GM19351 (cell line): ENCODE measurements around the gene ADIRF.
"Not testable (repeated sequence)": the region's sequence is repeated elsewhere in the genome, so short reads cannot be mapped to it uniquely, and the experiment has no call there.

Experiments used
- ATAC-seq: cut with Tn5 transposase; IDR thresholded peaks from one replicate; pipeline ENCODE4 v1.9.1; 2021; ENCODE audit warnings: mild to moderate bottlenecking, moderate library complexity; ENCODE audit not compliant: unreplicated experiment

Gene ADIRF

DNA sequence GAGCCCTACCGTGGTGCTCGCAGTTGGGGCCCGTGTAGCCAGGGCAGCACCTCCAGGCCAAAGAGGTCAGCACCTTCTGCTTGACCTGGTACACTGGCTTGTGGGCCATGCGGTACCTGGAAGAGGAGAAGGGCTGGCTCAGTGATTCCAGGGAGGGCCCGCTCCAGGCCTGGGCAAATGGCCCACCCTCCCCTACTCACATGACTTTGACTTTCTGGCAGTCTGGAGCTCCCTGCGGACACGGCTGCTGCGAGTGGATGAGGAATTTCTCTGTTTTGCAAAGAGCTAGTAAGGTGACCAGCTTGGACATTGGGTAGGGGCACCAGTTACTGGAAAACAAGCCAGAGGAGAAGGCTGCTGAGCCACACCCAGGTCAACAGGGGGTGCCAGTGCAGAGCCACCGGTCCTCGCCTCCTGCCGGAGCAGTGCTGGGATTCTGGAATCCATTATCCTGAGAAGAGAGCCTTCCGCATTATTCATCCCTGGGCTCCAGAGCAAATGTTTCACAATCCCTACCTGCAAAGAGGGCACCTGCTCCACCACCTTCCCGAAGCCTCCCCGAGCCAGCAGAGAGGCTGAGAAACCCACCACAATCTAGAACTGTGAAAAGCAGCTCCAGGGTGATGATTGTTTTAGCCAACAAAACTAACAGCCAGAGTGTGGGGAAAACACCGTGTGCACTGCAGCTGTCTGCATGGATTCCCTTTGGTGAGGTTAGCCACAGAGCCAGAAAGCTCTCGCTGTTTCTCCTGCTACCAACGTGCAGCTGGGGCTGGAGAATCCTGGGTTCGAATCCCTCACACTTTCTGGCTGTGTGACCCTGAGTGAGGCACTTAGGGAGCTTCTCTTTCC is 22.7 kb upstream of the ADIRF start:
- no peak for ATAC-seq

DNA sequence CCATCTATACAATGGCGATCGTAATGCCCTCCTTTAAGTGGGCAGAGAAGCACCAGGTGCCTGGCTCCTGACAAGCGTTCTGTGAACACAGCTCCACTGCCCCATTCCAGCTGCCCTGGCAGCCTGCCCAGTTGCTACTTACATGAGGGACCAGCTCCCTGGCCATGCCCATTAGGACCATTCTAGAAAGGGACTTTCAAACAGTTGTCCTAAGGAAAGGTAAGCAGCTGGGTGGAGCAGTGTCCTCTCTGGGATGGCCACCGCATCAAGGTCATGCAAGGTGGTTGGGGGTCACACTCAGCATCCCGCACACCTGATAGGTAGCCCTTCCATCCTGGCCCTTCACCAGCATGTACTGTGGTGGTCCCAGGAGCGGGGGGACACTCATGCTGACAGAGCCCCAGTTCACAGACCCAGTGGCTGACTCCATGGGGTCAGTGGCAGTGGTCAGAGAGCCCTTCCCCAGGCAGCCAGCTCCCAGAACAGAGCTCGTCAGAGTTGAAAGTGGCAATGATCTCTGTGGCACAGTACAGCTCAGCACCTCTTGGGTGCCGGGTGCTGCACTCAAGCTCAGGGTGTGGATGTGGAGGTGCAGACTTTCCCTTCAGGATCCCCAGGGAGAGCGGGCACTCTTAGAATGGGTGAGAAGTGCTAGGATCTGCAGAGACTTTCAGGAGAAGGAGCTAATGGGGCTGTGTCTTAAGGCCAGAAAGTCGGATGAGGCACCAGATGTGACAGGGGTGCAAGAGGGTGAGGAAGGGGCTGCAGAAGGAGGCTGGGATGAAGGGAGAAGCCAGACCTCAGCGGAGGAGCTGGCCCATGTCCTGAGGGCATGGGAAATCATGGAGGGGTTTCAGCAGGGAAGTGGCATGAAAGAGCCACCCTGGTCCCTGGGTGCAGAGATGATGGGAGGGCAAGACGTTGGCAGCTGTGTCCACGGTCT is 21.8 kb upstream of the ADIRF start:
- ATAC-seq: no peak

DNA sequence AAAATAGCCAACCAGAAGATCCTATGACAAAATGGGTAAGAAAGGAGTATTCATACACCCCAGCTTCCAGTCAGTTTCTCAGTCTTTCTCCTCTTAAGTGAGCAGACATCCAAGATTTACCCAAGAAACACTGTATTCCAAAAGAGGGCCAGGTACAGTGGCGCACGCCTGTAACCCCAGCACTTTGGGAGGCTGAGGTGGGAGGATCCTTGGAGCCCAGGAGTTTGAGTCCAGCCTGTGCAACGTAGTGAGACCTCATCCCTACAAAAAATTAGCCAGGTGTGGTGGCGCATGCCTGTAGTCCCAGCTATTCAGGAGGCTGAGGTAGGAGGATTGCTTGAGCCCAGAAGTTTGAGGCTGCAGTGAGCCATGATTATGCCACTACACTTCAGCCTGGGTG is 20.5 kb upstream of the ADIRF start:
- not testable (repeated sequence) for ATAC-seq

DNA sequence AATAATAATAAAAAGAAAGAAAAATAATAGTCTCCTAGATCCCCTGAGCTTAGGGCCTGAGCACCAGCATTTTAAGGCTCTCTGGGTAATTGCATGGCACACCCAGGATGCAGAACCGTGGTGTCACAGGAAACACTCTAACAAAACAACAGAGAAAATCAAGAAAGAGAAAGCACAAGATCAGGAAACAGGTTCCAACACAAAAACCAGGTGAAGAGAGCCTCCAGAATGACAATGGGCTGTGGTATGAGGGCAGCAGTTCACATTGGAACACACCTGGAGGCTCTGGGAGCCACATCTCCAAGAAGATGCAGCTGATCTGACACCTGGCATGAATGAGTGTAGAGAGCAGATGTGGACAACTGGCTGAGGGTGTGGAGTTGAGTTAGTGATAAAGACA is 17.9 kb upstream of the ADIRF start:
- no peak for ATAC-seq

DNA sequence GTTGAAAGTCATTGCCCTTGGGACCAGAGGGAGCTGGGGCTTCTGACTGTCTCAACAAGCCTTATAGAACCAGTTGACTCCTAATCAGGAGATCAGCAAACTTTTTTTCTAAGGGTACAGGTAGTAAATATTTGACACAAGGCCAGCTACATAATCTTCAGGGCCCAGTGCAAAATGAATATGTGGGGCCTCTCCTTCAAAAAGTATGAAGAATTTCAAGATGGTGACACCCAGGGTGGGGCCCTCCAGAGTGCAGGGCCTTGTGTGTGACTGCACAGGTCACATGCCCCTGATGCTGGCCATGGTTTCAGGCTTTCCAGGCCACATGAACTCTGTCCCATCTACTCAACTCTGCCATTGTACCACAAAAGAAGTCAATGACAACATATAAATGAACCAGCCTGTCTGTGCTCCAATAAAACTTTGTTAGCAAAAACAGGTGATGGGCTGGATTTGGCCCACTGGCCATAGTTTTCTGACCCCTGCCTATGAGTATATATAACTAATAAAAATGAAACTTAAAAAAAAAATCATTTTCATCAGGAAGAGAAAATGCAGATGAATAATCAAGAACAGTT is 17.0 kb upstream of the ADIRF start:
- no peak for ATAC-seq

DNA sequence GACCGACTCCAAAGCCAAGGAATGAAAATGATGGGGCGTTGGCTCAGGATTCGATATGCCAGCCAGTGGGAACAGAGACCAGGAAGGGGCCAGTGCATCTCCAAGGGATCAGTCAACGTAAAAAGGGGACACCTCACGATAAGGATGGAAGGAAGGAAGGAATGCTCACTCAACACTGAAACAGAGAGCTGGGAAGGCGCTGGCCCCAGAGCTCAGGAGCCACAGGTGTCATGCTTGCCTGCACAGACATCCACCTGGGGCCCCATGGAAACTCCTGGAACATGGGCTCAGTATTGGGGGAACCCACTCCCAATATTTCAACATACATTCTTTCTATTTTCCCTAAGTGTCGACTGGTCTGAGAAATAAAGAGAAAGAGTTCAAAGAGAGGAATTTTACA is 16.2 kb upstream of the ADIRF start:
- ATAC-seq: no peak

DNA sequence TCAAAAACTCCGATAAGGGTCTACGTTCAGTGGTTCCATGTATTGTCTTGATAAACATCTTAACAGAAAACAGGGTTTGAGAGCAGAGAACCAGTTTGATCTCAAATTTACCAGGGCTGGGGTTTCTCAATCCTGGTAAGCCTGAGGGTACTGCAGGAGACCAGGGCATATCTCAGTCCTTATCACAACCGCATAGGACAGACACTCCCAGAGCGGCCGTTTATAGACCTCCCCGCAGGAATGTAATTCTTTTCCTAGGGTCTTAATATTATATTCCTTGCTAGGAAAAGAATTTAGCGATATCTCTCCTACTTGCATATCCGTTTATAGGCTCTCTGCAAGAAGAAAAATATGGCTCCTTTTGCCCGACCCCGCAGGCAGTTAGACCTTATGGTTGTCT is 15.6 kb upstream of the ADIRF start:
- not testable (repeated sequence) for ATAC-seq

DNA sequence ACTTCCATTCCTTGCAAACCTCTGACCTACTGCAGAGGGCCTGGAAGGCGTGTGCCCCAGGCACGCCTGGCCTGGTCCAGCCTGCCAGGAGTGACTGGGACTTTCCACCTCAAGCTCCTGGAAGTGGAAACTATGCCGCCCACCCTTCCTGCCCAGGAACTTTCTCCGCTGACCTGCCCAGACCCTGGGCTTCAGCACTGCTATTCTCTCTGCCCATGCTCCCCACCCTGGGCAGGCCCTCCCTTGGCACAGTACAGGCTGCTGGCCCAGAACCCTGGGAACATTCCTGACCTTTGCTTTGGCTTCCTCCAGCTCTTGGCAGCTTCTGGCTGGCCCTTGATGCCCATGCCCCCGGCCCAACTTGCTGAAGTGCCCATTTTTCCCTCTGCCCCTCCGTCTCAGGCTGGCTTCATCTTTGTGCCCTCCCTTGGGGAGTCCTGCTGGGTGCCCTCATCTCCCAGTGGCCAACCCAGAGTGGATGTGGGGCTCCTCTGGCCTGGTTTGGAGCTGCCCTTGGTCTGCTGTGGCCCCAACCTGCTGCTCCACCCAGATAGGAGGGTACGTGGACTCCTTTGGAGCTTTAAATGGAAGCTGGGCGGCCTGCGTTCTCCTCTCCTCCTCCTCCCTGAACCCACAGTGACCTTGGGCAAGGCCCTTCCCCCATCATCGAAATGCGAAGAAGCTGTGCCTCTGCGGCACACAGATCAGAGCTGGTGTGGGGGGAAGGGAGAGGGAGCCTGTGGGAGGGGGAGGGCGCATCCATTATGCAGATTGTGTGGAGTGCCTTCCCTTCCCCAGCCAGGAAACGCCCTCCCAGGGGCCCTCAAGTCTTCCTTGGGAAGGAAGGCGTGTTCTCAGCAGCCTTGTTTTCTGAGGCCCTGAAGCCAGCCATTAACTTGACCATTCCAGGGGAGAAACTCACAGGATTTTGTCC is 14.3 kb upstream of the ADIRF start:
- ATAC-seq: no peak

DNA sequence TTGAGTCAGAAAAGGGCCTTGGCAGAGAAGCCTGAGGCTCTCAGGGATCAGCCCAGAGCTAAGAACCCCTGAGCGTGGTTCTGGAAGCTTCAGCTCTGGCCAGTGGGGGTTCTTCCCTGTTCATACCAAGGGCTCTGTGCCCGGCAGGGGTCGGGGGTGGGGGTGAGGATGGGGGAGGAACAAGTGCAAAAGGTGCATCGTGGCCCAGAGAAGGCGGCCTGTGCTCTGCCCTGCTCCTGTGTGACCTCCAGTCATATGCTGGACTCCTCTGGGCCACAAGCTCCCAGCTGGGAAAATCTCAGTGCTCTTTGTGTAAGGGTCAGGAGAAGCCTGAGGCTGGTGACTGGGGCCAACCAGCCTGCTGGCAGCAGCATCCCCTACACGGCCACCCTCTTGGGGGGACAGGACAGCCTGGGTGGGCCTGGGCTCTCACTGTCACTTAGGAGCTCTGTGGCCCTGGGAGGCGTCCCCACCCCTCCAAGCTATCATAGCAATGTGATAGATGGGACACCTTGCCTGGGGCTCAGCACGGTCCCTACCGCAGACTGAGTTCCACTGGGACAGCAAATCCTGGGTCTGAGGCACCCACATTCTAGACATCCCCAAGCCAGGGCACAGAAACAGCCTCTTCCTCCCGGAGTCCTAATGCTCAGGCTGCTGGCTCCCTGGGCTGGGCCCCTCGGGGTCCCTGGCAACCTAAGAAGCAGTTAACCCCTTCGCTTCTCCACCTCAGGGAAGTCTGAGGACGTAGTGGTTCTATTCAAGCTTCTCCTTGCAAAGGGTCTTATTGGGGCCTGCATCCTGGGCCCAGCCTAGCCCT is 13.4 kb upstream of the ADIRF start:
- ATAC-seq: no peak

DNA sequence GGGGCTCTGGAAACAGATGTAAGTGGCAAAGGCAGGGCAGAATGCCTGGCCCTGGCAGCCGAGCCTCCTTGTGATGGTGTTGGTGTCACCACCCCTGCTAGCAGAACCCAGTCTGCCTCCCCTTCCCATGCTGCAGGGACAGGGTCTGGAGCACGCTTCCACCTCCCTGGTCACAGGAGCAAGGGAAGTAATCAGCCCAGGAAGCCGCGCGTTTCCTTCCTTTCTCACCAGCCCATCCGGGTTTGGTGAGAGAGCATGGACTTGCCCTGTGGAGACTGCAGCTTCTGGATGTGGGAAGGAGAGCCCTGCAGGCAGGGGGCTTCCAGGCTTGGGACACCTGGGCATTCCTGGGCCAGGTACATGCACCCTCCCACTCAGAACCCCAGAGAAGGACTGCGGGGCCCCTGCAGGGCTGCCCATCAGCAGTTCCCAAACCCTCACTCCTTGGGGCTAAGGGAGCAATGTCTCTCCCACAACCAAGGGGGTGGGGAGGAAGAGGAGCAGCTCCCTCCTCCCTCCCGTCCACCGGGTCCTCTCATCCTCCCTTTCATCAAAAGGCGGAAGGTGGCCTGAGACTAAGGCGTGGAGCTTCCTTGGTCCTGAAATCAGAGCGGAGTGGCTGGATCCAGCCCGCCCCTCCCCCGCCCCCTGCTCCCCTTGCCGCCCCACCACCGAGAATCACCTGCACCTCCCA is 12.6 kb upstream of the ADIRF start:
- ATAC-seq: no peak

DNA sequence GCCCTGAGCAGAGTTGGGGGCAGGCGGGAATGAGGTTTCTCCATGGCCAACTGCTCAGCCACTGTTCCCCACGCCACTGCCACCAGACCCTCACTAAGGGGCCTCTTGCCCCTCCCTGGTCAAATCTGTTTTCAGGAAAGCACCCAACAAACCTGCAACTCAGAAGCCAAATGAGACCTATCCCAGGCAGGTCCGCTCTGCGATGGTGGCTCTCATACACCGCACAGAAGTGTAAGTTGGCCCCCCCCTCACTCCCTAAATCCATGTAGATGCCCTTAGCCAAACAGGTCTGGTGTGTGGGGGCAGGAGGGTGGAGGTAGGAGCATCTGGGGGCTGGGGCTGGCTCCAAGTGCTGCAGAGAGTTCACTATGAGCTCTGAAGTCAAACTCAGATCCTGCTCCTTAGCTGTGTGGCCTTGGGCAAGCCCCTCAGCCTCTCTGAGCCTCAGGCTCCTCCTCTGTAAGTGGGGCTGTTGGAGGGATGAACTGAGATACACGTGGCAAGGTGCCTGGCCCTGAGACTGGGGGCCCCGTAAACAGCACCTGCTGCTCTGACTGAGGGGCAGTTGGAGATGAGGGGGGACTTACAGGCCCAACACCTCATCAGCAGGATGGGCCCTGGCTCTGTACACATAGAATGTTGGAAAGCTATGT is 12.0 kb upstream of the ADIRF start:
- ATAC-seq: no peak

DNA sequence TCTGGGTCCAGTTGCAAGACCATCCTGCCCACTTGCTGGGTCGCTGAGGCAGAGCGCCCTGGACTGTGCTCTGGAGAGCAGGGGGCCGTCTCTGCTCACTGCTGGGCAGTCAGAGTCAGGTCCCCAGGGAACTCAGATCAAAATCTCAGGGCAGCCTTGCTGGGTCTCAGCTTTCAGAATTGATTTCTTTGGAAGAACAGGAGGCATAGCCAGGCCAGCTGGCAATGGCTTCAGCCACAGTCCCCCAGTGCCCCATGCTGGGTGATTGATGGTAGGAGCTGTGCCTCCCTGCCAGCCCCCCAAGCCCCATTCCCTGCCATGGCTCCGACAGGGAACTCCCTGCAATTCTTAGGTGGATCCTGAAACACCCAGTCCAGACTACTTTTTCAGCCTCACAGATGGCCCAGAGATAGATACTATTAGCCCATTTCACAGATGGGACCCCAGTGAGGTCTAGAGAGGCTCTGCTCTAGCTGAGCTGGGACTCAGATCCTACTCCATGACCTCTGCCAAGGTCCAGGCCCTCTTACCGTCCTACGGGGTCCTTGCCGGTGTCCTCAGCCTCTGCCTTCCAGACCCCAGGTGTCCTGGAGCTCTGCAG is 11.3 kb upstream of the ADIRF start:
- ATAC-seq: no peak

DNA sequence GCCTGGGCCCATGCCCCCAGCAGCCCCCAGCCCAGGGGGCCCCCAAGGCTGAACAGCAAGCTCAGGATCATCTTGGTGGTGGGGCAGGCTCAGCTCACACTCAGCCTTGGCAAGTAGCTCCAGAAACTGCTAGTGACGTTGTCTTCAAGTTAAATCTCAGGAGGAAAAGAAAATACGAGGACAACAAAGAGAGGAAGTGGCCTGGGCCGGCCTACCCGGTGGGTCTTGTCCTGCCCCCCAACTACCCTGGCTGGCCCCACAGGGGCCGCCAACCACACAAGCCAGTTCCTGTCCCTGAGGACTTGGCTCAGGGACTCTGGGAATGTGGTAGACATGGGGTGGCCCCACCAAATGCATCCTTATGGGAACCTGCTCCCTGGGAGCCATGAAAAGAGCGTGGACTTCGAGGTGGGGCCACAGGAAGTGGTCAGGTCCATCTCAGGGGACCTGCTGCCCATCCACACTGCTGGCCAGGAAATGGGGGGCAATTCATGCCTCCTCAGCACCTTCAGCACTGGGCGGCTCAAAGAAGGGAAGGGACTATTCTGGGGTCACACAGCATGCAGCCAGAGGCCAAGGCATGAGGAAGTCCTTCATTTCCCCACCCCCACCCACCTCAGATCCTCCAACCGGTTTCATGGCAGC is 10.7 kb upstream of the ADIRF start, which contains the start of gene MMRN2:
Gene MMRN2 (minus strand): TSS at position 145 of the 645 bp plus-strand sequence. CDS start 74 bp downstream, at position 71.
- ATAC-seq: no peak

DNA sequence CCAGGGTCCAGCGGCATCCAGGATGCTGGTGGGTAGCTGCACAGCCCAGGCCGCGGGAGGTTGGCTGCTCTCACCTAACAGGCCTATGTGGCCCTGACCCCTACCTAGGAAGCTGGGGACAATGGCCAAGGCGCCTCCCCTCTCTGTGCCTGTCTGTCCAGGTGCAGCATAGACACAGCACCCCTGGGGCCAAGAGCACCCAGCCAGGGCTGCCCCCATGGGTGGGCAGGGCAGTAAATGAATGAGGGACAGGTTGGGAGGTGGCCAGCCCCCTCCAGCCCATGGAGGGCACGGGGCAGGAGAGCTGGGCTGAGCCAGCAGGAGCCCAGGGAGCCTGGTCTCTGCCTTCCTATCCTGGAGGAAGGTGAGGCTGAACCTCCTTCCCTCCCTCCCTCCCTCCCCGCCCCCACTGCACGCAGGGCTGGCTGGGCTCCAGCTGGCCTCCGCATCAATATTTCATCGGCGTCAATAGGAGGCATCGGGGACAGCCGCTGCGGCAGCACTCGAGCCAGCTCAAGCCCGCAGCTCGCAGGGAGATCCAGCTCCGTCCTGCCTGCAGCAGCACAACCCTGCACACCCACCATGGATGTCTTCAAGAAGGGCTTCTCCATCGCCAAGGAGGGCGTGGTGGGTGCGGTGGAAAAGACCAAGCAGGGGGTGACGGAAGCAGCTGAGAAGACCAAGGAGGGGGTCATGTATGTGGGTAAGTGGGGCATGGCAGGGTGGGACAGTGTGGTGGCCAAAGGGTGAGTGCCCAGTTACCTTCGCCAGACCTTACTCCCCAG is 10.0 kb upstream of the ADIRF start, which contains the start of gene SNCG:
Gene SNCG (plus strand): TSS at position 484 of the 785 bp plus-strand sequence. CDS start 99 bp downstream, at position 583.
- ATAC-seq: no peak

DNA sequence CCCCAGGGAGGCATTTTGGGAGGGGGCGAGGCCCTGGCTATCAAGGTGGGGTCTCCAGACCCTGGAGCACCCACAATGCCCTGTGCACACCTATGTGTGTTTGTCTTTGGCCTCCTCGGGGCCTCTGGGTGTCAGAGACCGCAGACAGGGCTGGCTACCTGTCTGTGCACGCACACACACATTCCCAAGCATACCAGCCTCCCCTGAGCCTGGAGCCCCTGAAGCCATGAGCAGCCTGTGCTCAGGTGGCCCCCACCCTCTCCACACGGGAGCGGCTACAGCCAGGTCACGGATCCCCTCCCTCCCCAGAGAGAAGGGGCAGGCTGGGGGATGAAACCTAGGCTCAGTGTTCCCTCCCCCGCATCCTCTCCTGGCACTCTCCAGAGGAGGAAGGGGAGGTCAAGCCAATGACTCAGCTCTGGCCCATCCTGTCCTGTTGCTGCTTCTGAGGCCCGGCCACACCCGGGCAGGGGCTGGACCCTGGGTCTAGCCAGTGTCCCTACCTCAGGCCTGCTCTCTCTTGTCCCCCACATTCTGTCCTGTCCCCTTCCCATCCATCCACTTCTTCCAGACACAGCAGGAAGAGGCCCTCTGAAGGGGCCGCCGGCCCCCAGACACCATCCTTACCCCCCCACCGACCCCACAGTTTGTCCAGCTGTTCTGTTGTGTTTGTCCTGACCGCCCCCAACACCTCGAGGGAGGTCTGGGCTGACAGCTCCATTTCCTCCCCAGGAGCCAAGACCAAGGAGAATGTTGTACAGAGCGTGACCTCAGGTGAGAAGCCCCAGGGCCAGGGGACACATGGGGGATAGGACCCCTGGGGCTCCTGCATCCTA is 9.2 kb upstream of the ADIRF start:
- no peak for ATAC-seq

DNA sequence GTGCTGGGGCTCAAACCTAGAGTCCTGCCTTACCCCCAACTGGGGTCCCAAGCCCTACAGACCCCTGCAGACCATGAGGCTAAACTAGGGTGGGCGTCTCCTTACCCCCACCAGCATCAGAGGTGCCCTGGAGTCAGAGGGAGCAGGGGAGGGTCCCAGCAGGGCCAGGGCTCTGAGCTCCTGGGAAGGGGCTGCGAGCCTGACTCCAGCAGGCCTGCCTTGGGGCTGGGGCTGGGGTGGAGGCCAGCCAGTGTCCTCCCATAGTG is 8.6 kb upstream of the ADIRF start:
- no peak for ATAC-seq
